K562 (cell line): Measurements from ENCODE around the gene COMTD1. TPM values are rescaled to one million over a fixed set of nuclear protein-coding genes. Genes with fewer than 3 reads are reported as not detected.

Experiments
- ATAC-seq: fragments of 200-7000 bp; cut with Tn5 transposase; 3 replicates; pipeline ENCODE4 v1.9.1; 2020; ENCODE audit warnings: moderate library complexity
- BruUV-seq: library from RNA; stranded (reverse); fragments of 400-500 nt; replicated peaks from 2 replicates; lab custom pipeline; 2021; lab: Mats Ljungman, UMichigan
- CTCF ChIA-PET: fragments of 300-600 bp; formaldehyde crosslinking; extraction: SDS; loops from one replicate; lab custom pipeline; 2021; ENCODE audit warnings: low intra/inter-chr PET ratio; lab: Yijun Ruan, JAX
- POLR2A ChIA-PET: fragments of 300-600, 350-650 bp; sonication (Branson Sonifier 250); formaldehyde crosslinking; extraction: SDS; loops from one replicate; lab custom pipeline; 2021; ENCODE audit warnings: antibody characterized with exemption, inconsistent platforms; lab: Yijun Ruan, JAX
- DNase-seq, 4 experiments: peaks; one replicate each; pipeline versions ENCODE4 v3.0.0 to v3.0.0-alpha.2; 2011 to 2018; ENCODE audit warnings: low spot score in 3 of 4, mixed read lengths in 3 of 4; ENCODE audit errors: extremely low read depth in 1 of 4
- FAIRE-seq: peaks from 2 replicates; lab custom pipeline; 2011; peaks lifted over from hg19 to GRCh38; lab: Jason Lieb, UNC
- H2AFZ ChIP-seq: 2 replicates; pipeline ENCODE4 v1.6.0; 2011; ENCODE audit warnings: low read depth, low read length, control low read depth, inconsistent platforms
- H3K27ac ChIP-seq: fragments of 200-600 bp; 3 replicates; pipeline ENCODE4 v1.8.0; 2011; ENCODE audit warnings: low read depth, mild to moderate bottlenecking, control low read depth, inconsistent platforms, low read length, moderate library complexity, mixed read lengths; ENCODE audit errors: extremely low read depth
- H3K27me3 ChIP-seq, 2 experiments: fragments of 300-600 bp in 1 of 2; 2 replicates in 1 of 2; 3 replicates in 1 of 2; pipeline versions ENCODE4 v1.6.0 to v1.8.0; 2011; ENCODE audit warnings: inconsistent platforms in 2 of 2, low read length in 2 of 2, mild to moderate bottlenecking in 1 of 2, mixed read lengths in 1 of 2, moderate library complexity in 1 of 2; ENCODE audit not compliant: control insufficient read depth in 2 of 2, insufficient read depth in 2 of 2
- H3K36me3 ChIP-seq: fragments of 300-600 bp; 3 replicates; pipeline ENCODE4 v1.8.0; 2011; ENCODE audit warnings: mild to moderate bottlenecking, low read length, inconsistent platforms; ENCODE audit not compliant: control insufficient read depth, insufficient read depth
- H3K4me1 ChIP-seq, 2 experiments: fragments of 200-600 bp in 1 of 2; replicated peaks in 1 of 2; 2 replicates in 1 of 2; 3 replicates in 1 of 2; pipeline versions ENCODE4 v1.5.1 to v1.8.0; 2011; ENCODE audit warnings: inconsistent platforms in 2 of 2, low read length in 2 of 2, mild to moderate bottlenecking in 1 of 2, mixed read lengths in 1 of 2, moderate library complexity in 1 of 2; ENCODE audit not compliant: control insufficient read depth in 2 of 2, insufficient read depth in 2 of 2
- H3K4me2 ChIP-seq: 2 replicates; pipeline ENCODE4 v1.6.1; 2011; ENCODE audit warnings: low read length, control low read depth, inconsistent platforms, mixed read lengths; ENCODE audit not compliant: insufficient read depth
- H3K4me3 ChIP-seq: fragments of 200-600 bp; sonication (generic), shearing (Covaris generic); 2 replicates; pipeline ENCODE4 v1.5.1; 2016; ENCODE audit warnings: control low read depth, inconsistent platforms
- H3K79me2 ChIP-seq: fragments of 200-600 bp; 3 replicates; pipeline ENCODE4 v1.8.0; 2011; ENCODE audit warnings: low read length, inconsistent platforms; ENCODE audit not compliant: control insufficient read depth, insufficient read depth
- H3K9ac ChIP-seq, 2 experiments: 2 replicates each; pipeline versions ENCODE4 v1.6.0 to v1.6.1; 2011; ENCODE audit warnings: low read depth in 2 of 2, low read length in 2 of 2, control low read depth in 1 of 2, inconsistent platforms in 1 of 2, mild to moderate bottlenecking in 1 of 2, mixed read lengths in 1 of 2; ENCODE audit not compliant: insufficient read depth in 1 of 2
- H3K9me1 ChIP-seq: one replicate; pipeline ENCODE4 v1.6.0; 2011; ENCODE audit warnings: inconsistent platforms, mild to moderate bottlenecking, low read length, moderate library complexity; ENCODE audit not compliant: control insufficient read depth, insufficient read depth
- H3K9me3 ChIP-seq: replicated peaks from 2 replicates; pipeline ENCODE4 v1.5.1; 2011; ENCODE audit warnings: low read depth, low read length, inconsistent platforms; ENCODE audit not compliant: control insufficient read depth, insufficient read depth
- H4K20me1 ChIP-seq: replicated peaks from 2 replicates; pipeline ENCODE4 v1.6.1; 2011; ENCODE audit warnings: low read length, inconsistent platforms, mixed read lengths; ENCODE audit not compliant: control insufficient read depth, insufficient read depth
- CBFA2T2 ChIP-seq: fragments of 450-650 bp; conservative IDR thresholded peaks from 2 replicates; pipeline ENCODE4 v1.6.1; 2017; ENCODE audit warnings: mild to moderate bottlenecking
- DMBX1 ChIP-seq: fragments of 250-450 bp; sonication (Bioruptor Pico); IDR thresholded peaks from 2 replicates; pipeline ENCODE4 v1.8.0; 2022; ENCODE audit warnings: inconsistent platforms, mild to moderate bottlenecking, moderate library complexity, borderline replicate concordance
- KDM2B ChIP-seq: fragments of 250-450 bp; sonication (Bioruptor Pico); IDR thresholded peaks from 2 replicates; pipeline ENCODE4 v1.8.0; 2021; ENCODE audit warnings: mild to moderate bottlenecking, moderate library complexity
- L3MBTL2 ChIP-seq: fragments of 450-650 bp; IDR thresholded peaks from 2 replicates; pipeline ENCODE4 v1.6.1; 2016; ENCODE audit warnings: mild to moderate bottlenecking, moderate library complexity
- PHF20 ChIP-seq: fragments of 450-650 bp; IDR thresholded peaks from 2 replicates; pipeline ENCODE4 v1.6.1; 2018; ENCODE audit not compliant: partially characterized antibody
- PYGO2 ChIP-seq: fragments of 450-650 bp; IDR thresholded peaks from 2 replicates; pipeline ENCODE4 v1.6.1; 2016; ENCODE audit warnings: mild to moderate bottlenecking, missing genetic modification characterization, moderate library complexity, missing compliant biosample characterization
- TGIF2 ChIP-seq: sonication (generic); formaldehyde crosslinking; IDR thresholded peaks from 2 replicates; pipeline ENCODE4 v1.8.1; 2022; ENCODE audit warnings: mild to moderate bottlenecking, missing genetic modification reagents, moderate library complexity
- XRCC5 ChIP-seq: fragments of 200-400 bp; formaldehyde crosslinking; IDR thresholded peaks from 2 replicates; pipeline ENCODE4 v1.6.1; 2017; ENCODE audit warnings: low read depth, mild to moderate bottlenecking, low read length
- ZKSCAN1 ChIP-seq: fragments of 150-350 bp; IDR thresholded peaks from 2 replicates; pipeline ENCODE4 v1.6.1; 2016; ENCODE audit warnings: low read depth, low read length
- WGBS: fragments of 100-300 bp; shearing (Covaris generic); methylation state at CpG from one replicate; pipeline ENCODE4 v1.1.6; 2016; ENCODE audit warnings: low coverage, mixed read lengths; ENCODE audit not compliant: insufficient coverage; ENCODE audit errors: missing lambda C conversion rate; 5-methylcytosine and 5-hydroxymethylcytosine counted together
- in situ Hi-C: fragments of 300-500 bp; cut with MboI; formaldehyde crosslinking; loops from 4 replicates; pipeline ENCODE4 v1.15.0; 2018; ENCODE audit warnings: inconsistent platforms, mixed read lengths
- intact Hi-C: fragments of 100-400 bp; cut with micrococcal nuclease; formaldehyde crosslinking; loops from 2 replicates; pipeline ENCODE4 v1.14.2; 2022
- polyA plus RNA-seq, 8 experiments: library from polyadenylated mRNA; depleted of rRNA in 4 of 8; stranded (reverse) in 5 of 8; unstranded in 3 of 8; fragments of >200 nt; fragmentation: Nextera tagmentation in 2 of 8; fragmentation: Illumina TruSeq in 1 of 8; extraction: Ambion mirVana in 2 of 8; extraction: Trizol in 1 of 8; gene quantifications; 2 replicates each; pipeline versions ENCODE4 v1.2.1 to v1.2.3, GENCODE V29; 2011 to 2014; ENCODE audit warnings: inconsistent platforms in 1 of 8, missing spikeins in 1 of 8
- total RNA-seq, 7 experiments: library from RNA; depleted of rRNA in 6 of 7; stranded (reverse); fragments of >200 nt in 6 of 7; fragmentation: Illumina TruSeq in 2 of 7; extraction: Trizol in 2 of 7; gene quantifications; 2 replicates each; pipeline versions ENCODE4 v1.2.1 to v1.2.3, GENCODE V29; 2011 to 2021; ENCODE audit warnings: low replicate concordance in 1 of 7
- TF ChIP-seq, protein P1 (sequence below): fragments of 450-650 bp; IDR thresholded peaks from 2 replicates; pipeline ENCODE4 v1.6.1; 2017; ENCODE audit warnings: antibody characterized with exemption, mild to moderate bottlenecking
- TF ChIP-seq, protein P2 (sequence below), 2 experiments: IDR thresholded peaks; 2 replicates each; pipeline ENCODE4 v1.6.1; 2011; ENCODE audit warnings: borderline replicate concordance in 1 of 2, control low read depth in 1 of 2, low read depth in 1 of 2, low read length in 1 of 2, mild to moderate bottlenecking in 1 of 2, mixed read lengths in 1 of 2, moderate library complexity in 1 of 2; ENCODE audit not compliant: insufficient read depth in 1 of 2, insufficient read length in 1 of 2, poor library complexity in 1 of 2, severe bottlenecking in 1 of 2; ENCODE audit errors: extremely low read depth in 1 of 2

Gene COMTD1
- total and polyA plus RNA-seq, 9 of the 15 experiments (the other 6 are each of a cell fraction or from before 2014, with no cell fraction given): 0.41 to 112 (median 13.7) TPM

DNA sequence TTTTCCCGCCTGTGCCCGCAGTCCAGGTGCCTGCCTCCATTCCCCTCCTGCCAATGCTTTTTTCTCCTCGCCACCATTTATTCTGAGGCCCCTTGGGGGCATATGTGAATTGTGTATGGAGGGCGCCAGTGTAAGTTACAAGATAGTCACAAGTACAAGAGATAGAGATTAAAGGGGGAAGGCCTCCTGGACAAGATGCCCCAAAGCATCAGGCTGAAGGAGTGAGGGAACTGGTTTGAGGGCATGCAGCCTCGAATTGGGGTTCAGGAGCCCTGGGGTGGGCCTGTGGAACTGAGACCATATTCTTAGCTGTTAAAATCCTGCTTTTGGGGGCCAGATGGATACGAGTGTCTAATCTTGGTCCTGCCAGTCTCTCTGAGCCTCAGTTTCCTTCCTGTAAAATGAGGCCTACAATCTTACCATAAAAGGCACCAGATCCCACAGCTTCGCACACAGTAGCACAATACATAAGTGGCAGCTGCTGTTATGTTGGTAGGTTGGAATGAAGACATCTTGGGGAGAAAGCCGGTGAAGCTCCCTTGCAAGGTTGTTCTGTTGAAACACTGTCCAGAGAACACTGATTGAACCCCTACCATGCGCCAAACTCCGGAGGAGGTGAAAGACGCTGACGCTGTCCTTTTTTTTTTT is 545 bp upstream of the COMTD1 start:
- H3K79me2 ChIP-seq: peaks cover 37% of the 10 kb centered on the region
- peak overlapping the region; percentile 40 to 57; a peak in 3 of 4 replicates for H3K9ac ChIP-seq
- ChIA-PET POLR2A (interaction anchor here (0.5 to 2.0 kb wide), 3 partner anchors 9 to 394 kb away, joined by 3 to 14 read pairs (median 5); no protein-coding TSS in a partner anchor), CTCF (interaction anchor here (0.6 to 4.2 kb wide), 21 partner anchors 44 to 1707 kb away, joined by 3 to 53 read pairs (median 4); a partner anchor contains a TSS)
- H3K9me1 ChIP-seq: no peaks in the 10 kb centered on the region
- intact Hi-C loops (loop anchor here (5.0 to 10.0 kb wide), 4 partner anchors 214 to 994 kb away; partner anchors contain the start of gene KAT6B), in situ Hi-C loops (loop anchor here (10.0 kb wide), 1 partner anchor 992 kb away; no protein-coding TSS in a partner anchor)
- peak overlapping the region; percentile 91; the same call in 1 of the 3 replicates for H3K27ac ChIP-seq
- peak overlapping the region; percentile 95 for H2AFZ ChIP-seq
- no peaks in the 10 kb centered on the region for H3K9me3 ChIP-seq
- 0 out of 2 replicates have a peak overlapping the region, but pooled peaks have one; percentile 57 for H3K4me3 ChIP-seq
- DNase-seq: no peak
- BruUV-seq: no TSS peak
- no peaks in the 10 kb centered on the region for H4K20me1 ChIP-seq
- 30% methylated on average over 11 of the region's 12 CpGs for whole genome bisulfite sequencing
- FAIRE-seq: no peak
- peak overlapping the region; percentile 86 for H3K4me2 ChIP-seq
- H3K36me3 ChIP-seq: peaks cover 25% of the 10 kb centered on the region
- no peak for ATAC-seq
- no peaks in the 10 kb centered on the region for H3K27me3 ChIP-seq
- H3K4me1 ChIP-seq: peaks cover 18 to 42% of the 10 kb centered on the region in 2 experiments
- TF ChIP-seq DMBX1 (CRISPR knock-in tag): 0 out of 2 replicates have a peak, but pooled peaks have one; percentile 10
- TF ChIP-seq XRCC5: peak; percentile 15; the same call in 1 of the 2 replicates
- no peak for TF ChIP-seq ZKSCAN1
- TF ChIP-seq CBFA2T2: no peak
- TF ChIP-seq PHF20: peak; percentile 51
- TF ChIP-seq, protein P1, sequence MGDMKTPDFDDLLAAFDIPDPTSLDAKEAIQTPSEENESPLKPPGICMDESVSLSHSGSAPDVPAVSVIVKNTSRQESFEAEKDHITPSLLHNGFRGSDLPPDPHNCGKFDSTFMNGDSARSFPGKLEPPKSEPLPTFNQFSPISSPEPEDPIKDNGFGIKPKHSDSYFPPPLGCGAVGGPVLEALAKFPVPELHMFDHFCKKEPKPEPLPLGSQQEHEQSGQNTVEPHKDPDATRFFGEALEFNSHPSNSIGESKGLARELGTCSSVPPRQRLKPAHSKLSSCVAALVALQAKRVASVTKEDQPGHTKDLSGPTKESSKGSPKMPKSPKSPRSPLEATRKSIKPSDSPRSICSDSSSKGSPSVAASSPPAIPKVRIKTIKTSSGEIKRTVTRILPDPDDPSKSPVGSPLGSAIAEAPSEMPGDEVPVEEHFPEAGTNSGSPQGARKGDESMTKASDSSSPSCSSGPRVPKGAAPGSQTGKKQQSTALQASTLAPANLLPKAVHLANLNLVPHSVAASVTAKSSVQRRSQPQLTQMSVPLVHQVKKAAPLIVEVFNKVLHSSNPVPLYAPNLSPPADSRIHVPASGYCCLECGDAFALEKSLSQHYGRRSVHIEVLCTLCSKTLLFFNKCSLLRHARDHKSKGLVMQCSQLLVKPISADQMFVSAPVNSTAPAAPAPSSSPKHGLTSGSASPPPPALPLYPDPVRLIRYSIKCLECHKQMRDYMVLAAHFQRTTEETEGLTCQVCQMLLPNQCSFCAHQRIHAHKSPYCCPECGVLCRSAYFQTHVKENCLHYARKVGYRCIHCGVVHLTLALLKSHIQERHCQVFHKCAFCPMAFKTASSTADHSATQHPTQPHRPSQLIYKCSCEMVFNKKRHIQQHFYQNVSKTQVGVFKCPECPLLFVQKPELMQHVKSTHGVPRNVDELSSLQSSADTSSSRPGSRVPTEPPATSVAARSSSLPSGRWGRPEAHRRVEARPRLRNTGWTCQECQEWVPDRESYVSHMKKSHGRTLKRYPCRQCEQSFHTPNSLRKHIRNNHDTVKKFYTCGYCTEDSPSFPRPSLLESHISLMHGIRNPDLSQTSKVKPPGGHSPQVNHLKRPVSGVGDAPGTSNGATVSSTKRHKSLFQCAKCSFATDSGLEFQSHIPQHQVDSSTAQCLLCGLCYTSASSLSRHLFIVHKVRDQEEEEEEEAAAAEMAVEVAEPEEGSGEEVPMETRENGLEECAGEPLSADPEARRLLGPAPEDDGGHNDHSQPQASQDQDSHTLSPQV: no peak; the same call in 1 of the 2 replicates
- TF ChIP-seq PYGO2: peak; percentile 23; the same call in 1 of the 2 replicates
- TF ChIP-seq TGIF2 (CRISPR knock-in tag): 0 out of 2 replicates have a peak, but pooled peaks have one; percentile 70
- peak; percentile 22; the same call in 1 of the 2 replicates for TF ChIP-seq L3MBTL2
- no peak for TF ChIP-seq KDM2B (CRISPR knock-in tag)
- TF ChIP-seq, protein P2, sequence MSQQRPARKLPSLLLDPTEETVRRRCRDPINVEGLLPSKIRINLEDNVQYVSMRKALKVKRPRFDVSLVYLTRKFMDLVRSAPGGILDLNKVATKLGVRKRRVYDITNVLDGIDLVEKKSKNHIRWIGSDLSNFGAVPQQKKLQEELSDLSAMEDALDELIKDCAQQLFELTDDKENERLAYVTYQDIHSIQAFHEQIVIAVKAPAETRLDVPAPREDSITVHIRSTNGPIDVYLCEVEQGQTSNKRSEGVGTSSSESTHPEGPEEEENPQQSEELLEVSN (IDR thresholded peaks at IDR 0.05; ENCODE audit: borderline replicate concordance in 1 of 2, extremely low read depth in 1 of 2, insufficient read depth in 1 of 2, insufficient read length in 1 of 2, low read depth in 1 of 2, low read length in 1 of 2, poor library complexity in 1 of 2, severe bottlenecking in 1 of 2): peak in 1 of 2 experiments; percentile 30
